GM12865 (cell line): ENCODE data around the gene EIPR1.

ENCODE experiments used
- DNase-seq: peaks from one replicate; pipeline ENCODE4 v3.0.0; 2010; ENCODE audit warnings: low read depth
- H3K4me3 ChIP-seq: 2 replicates; pipeline ENCODE4 v1.5.1; 2011; ENCODE audit warnings: mild to moderate bottlenecking, low read depth, low read length, control low read depth
- TF ChIP-seq, protein P1 (sequence below): IDR thresholded peaks from 2 replicates; pipeline ENCODE4 v1.5.1; 2011; ENCODE audit warnings: low read length, control low read depth, low read depth, inconsistent platforms; ENCODE audit not compliant: insufficient read depth; ENCODE audit errors: missing control alignments

Gene EIPR1

DNA sequence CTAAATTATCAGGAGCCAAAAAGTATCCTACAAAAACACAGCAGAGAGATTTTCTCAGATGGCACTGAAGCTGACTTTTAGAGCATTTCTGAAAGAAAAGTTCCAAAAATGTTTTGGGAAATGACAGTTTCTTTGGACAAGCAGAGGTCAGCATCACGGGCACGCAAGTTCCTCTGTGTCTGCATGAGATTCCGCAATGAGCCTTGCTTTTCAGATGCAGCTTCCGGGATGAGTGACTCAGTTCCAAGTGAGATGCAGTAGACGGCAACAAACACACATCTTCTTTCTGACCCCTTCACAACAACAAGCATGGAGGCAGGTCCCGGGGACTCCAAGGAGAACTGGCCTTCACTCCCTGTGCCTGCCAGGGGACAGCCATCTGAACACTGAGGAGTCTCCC lies 76.6 kb downstream of the EIPR1 start:
- TF ChIP-seq, protein P1, sequence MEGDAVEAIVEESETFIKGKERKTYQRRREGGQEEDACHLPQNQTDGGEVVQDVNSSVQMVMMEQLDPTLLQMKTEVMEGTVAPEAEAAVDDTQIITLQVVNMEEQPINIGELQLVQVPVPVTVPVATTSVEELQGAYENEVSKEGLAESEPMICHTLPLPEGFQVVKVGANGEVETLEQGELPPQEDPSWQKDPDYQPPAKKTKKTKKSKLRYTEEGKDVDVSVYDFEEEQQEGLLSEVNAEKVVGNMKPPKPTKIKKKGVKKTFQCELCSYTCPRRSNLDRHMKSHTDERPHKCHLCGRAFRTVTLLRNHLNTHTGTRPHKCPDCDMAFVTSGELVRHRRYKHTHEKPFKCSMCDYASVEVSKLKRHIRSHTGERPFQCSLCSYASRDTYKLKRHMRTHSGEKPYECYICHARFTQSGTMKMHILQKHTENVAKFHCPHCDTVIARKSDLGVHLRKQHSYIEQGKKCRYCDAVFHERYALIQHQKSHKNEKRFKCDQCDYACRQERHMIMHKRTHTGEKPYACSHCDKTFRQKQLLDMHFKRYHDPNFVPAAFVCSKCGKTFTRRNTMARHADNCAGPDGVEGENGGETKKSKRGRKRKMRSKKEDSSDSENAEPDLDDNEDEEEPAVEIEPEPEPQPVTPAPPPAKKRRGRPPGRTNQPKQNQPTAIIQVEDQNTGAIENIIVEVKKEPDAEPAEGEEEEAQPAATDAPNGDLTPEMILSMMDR, result no peak
- H3K4me3 ChIP-seq, result no peak overlapping the region
- DNase-seq, result no peak

DNA sequence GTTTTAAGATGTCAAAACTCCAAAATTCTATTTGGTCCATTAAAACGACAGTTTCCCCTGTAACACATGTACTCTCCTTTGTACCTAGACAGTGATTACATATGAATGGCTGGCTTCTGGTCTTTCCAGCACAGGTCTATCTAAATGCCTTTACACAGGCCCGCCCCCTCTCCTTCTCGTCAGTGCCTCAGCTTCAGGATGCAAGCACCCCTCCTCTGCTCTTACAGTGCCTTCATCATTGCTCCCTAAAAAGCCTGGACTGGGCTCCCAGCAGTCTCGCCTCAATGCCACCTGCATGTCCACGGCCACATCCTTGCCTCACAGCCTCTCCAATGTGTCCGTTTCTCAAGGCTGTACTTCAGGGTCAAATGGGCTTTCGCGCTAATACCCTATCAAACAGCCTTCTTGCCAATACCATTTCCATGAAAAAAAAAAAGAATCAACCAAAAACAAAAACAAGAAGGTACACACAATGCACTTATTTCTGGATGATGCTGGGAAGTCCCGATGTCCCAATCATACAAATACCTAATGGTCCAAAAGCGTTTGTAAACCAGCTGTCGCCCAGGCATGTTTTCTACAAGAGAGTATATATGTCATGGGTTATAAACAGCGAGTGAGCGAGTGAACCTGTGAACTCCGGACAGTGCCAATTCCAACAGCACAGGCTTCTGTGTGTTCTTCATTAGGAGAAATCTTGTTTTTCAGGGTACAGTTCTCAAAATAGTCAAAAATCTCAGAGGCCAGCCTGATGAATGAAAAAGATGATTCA lies 77.2 kb downstream of the EIPR1 start:
- TF ChIP-seq, protein P1, result no peak

DNA sequence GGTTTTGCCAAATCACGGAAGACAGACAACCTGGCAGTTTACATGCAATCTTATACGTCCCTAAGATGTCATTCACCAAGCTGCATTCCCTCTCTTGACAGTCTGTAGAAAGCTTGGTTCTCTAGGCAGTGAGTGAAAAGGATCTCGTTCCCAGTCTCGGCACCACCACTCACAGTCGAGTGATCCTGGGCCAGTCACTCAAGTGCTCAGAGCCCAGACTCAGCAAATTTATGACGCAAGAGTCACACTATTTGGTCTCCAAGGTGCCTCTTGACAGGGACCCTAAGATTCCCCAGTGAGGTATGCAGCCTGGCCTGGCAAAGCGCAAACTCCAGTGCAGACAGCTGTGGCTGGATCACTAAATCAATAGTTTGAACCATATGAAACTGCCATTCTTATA lies 77.9 kb downstream of the EIPR1 start:
- TF ChIP-seq, protein P1, result no peak
- no peak overlapping the region for H3K4me3 ChIP-seq

More for the DNA sequence above, 77.2 kb downstream of the EIPR1 start:
- no peak overlapping the region for H3K4me3 ChIP-seq
- DNase-seq, result no peak

DNA sequence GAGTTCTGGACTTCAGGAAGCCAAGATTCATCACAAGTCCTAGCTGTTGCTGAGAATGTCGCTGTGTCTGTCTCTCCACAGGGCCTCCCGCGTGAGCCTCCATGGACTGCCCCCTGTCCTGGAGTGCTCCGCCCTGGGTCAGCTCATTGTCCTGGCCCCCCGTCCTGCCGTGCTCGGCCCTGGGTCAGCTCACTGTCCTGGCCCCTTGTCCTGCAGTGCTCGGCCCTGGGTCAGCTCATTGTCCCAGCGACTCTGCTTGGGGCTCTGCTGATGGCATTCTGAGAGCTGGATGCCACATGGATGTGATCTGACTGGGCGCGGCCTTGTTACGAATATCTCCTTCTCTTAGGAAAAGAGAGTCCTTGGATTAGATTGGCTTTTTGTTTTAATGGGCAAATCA lies 78.5 kb downstream of the EIPR1 start:
- DNase-seq, result no peak
- TF ChIP-seq, protein P1, result no peak

More for the DNA sequence above, 77.9 kb downstream of the EIPR1 start:
- DNase-seq, result no peak

DNA sequence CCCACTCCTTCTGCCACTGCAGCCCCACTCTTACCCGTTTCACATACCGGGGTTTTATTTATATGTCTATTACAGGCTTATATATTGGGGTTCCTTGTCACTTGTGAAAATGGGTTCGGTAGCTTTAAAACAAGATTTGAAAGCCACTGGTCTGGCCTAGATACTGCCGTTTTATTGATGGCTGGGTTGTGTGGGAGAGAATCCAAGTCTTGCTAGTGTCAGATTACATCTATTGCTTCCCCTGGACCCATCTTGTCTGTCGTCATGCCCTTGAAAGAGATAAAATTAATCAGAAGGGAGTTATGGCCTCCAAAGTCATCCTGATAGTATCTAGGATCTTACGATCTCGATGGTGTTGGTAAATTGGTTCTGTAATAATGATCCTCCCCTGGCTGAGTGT lies 79.4 kb downstream of the EIPR1 start:
- no peak overlapping the region for H3K4me3 ChIP-seq
- DNase-seq, result no peak
- TF ChIP-seq, protein P1, result no peak

More for the DNA sequence above, 78.5 kb downstream of the EIPR1 start:
- H3K4me3 ChIP-seq, result no peak overlapping the region

DNA sequence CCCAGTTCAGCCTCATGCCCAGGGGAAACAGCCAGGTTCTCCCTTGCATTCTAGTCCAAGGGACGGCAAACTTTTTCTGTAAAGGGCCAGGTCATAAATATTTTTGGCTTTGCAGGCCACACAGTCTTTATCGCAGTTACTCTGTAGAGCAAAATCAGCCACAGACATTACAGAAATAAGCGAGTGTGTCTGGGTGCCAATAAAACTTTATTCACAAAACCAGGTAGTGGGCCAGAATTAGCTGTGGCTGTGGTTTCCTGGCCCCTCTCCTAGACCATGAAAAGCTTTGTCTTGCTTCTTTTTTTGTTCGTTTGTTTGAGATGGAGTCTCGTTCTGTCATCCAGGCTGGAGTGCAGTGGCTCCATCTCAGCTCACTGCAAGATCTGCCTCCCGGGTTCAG lies 80.1 kb downstream of the EIPR1 start:
- TF ChIP-seq, protein P1, result no peak
- no peak overlapping the region for H3K4me3 ChIP-seq
- DNase-seq, result no peak

DNA sequence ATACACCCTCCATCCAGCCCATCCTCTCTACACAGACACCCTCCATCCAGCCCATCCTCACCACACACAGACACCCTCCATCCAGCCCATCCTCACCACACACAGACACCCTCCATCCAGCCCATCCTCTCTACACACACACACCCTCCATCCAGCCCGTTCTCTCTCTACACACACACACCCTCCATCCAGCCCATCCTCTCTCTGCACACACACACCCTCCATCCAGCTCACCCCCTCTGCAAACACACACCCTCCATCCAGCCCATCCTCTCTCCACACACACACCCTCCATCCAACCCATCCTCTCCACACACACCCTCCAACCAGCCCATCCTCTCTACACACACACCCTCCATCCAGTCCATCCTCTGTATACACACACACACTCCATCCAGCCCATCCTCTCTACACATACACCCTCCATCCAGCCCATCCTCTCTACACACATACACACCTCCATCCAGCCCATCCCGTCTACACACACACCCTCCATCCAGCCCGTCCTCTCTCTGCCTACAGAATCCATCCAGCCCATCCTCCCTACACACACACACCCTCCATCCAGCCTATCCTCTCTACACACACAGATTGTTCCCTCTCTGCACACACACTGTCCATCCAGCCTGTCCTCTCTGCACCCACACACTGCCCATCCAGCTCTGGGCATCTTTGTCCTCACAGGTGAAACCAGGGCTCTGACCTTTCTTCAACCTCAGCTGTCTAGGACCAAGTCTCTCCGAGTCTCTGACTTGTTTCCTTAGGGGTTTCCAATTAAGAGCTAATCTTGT lies 81.2 kb downstream of the EIPR1 start:
- DNase-seq, result no peak
- TF ChIP-seq, protein P1, result no peak
- H3K4me3 ChIP-seq, result no peak overlapping the region
